Psoas muscle (tissue), 8 donors: ENCODE data around the gene UBL3. TPM values are rescaled to one million over a fixed set of nuclear protein-coding genes. Genes with fewer than 3 reads are reported as not detected.
A peak's percentile ranks its signal among the peaks of the same experiment; 100 is the strongest.

Source experiments
- ATAC-seq, 4 donors: fragments of 200-7000 bp; cut with Tn5 transposase; one replicate each; pipeline ENCODE4 v1.9.1; 2020; ENCODE audit warnings: moderate library complexity in 3 of 4, mild to moderate bottlenecking in 2 of 4
- DNase-seq, 2 donors: peaks; one replicate each; pipeline ENCODE4 v3.0.0-alpha.2; 2020
- H3K27ac ChIP-seq: fragments of 200-600 bp; one replicate; pipeline ENCODE4 v1.8.0; 2022
- H3K27me3 ChIP-seq, 3 donors: fragments of 200-600 bp in 1 of 3; one replicate each; pipeline versions ENCODE4 v1.6.1 to v1.8.0; 2013 to 2022; ENCODE audit warnings: low read length in 2 of 3, mild to moderate bottlenecking in 2 of 3, moderate library complexity in 1 of 3; ENCODE audit not compliant: insufficient read depth in 3 of 3
- H3K36me3 ChIP-seq, 2 donors: fragments of 200-600 bp in 1 of 2; one replicate each; pipeline versions ENCODE4 v1.6.1 to v1.8.0; 2013 to 2022; ENCODE audit warnings: low read depth in 1 of 2, mild to moderate bottlenecking in 1 of 2, moderate library complexity in 1 of 2; ENCODE audit not compliant: insufficient read depth in 1 of 2
- H3K4me1 ChIP-seq: fragments of 200-600 bp; one replicate; pipeline ENCODE4 v1.8.0; 2022
- H3K4me3 ChIP-seq: fragments of 200-600 bp; one replicate; pipeline ENCODE4 v1.8.0; 2022; ENCODE audit warnings: mild to moderate bottlenecking
- H3K9me3 ChIP-seq: fragments of 200-600 bp; one replicate; pipeline ENCODE4 v1.8.0; 2022
- WGBS, 3 donors: extraction: QIAGEN DNeasy Blood & Tissue Kit; methylation state at CpG; one replicate each; pipeline versions ENCODE4 v1.1.6 to v1.1.7; 2013; 5-methylcytosine and 5-hydroxymethylcytosine counted together
- intact Hi-C, 2 donors: fragments of 100-400 bp; cut with DNase I; formaldehyde crosslinking; loops; one replicate each; pipeline versions ENCODE4 v1.11.0 to v1.14.2; 2022
- polyA plus RNA-seq, 3 donors: library from polyadenylated mRNA; stranded (reverse); fragments of 200-250 nt; gene quantifications; one replicate each; pipeline ENCODE4 v1.2.3, GENCODE V29; 2013
- total RNA-seq, 4 donors: library from RNA; stranded (reverse); fragmentation: NEBNext Ultra II Directional in 2 of 4; extraction: Animal tissue kit (Norgen Biotek cat#: 25700) in 2 of 4; gene quantifications; one replicate each; pipeline versions ENCODE4 v1.2.1 to v1.2.4, GENCODE V29; 2021 to 2023
- TF ChIP-seq, protein P1 (sequence below): fragments of 200-600 bp; IDR thresholded peaks from one replicate; pipeline ENCODE4 v1.8.0; 2022; ENCODE audit warnings: antibody characterized with exemption
- donor health status: healthy with polysubstance abuse.
- donor health status: DM: no; HTN: no; CAD: no; lungs with moderate emphysema.
- donor health status: Bipolar disorder and iron deficiency.
- donor health status: healthy.
- donor health status: DM: yes; HTN: yes; CAD: no.
- donor health status: DM: no; HTN: no; CAD: no.
- donor health status: DM: no; HTN: no; CAD: no.
- donor health status: DM: yes; HTN: yes; CAD: no.

Gene UBL3
- total and polyA plus RNA-seq, 7 donors, result 15.7 to 43.8 (median 22.8) TPM

- Histone ChIP-seq H3K4me1 (no peaks in the 10 kb centered on the region), H3K27ac (no peak overlapping the region), H3K36me3 (no peaks in the 10 kb centered on the region), H3K4me3 (no peak overlapping the region), H3K27me3 (peaks cover 0 to 6% (median 0%) of the 10 kb centered on the region in 3 donors), H3K9me3 (no peaks in the 10 kb centered on the region)
- ATAC-seq, result no peak
- 55 to 59% (median 58%) methylated on average over 2 of the region's 2 CpGs for WGBS, 3 donors
- intact Hi-C loops, result no loop called here
- TF ChIP-seq, protein P1, sequence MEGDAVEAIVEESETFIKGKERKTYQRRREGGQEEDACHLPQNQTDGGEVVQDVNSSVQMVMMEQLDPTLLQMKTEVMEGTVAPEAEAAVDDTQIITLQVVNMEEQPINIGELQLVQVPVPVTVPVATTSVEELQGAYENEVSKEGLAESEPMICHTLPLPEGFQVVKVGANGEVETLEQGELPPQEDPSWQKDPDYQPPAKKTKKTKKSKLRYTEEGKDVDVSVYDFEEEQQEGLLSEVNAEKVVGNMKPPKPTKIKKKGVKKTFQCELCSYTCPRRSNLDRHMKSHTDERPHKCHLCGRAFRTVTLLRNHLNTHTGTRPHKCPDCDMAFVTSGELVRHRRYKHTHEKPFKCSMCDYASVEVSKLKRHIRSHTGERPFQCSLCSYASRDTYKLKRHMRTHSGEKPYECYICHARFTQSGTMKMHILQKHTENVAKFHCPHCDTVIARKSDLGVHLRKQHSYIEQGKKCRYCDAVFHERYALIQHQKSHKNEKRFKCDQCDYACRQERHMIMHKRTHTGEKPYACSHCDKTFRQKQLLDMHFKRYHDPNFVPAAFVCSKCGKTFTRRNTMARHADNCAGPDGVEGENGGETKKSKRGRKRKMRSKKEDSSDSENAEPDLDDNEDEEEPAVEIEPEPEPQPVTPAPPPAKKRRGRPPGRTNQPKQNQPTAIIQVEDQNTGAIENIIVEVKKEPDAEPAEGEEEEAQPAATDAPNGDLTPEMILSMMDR, result no peak
- DNase-seq, result no peak
These were observed 27.7 kb upstream of the UBL3 start for GRCh38 chr13:29878101-29878500.

DNA sequence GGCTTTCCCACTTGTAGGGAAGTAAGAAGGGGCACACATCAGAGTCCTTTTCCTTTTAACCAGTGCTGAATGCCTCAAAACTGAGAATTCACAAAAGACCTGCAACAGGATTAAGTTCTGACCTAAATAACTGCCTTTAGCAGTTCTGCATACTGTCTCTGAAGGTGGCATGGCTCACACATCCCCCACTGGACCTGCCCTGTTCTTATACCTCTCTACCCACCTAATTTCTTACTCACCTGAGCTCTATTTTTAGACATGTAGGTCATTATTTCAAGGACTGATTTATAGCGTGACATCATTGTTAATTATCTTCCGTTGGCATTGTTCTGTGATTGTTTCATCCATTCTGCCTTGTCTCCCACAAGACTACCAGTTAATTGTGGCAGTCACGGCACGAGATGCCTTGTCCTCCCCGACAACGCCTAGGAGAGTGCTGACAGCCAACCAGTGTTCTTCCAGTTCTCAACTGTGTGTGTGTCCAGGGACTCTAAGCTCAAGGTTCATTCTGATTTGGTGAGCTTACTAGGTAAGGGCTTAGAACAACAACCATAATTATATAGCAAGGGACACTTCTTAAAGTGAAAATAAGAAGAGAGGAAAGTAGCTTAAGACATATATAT, 27.1 kb upstream of the UBL3 start:
- Histone ChIP-seq H3K27me3 (peaks cover 0 to 6% (median 0%) of the 10 kb centered on the region in 3 donors), H3K4me1 (no peaks in the 10 kb centered on the region), H3K4me3 (no peak overlapping the region), H3K36me3 (no peaks in the 10 kb centered on the region), H3K27ac (no peak overlapping the region), H3K9me3 (no peaks in the 10 kb centered on the region)
- 55 to 62% (median 59%) methylated on average over 6 of the region's 6 CpGs for WGBS, 3 donors
- TF ChIP-seq, protein P1, result no peak
- intact Hi-C loops, result no loop called here
- DNase-seq (no peak), ATAC-seq (no peak)

DNA sequence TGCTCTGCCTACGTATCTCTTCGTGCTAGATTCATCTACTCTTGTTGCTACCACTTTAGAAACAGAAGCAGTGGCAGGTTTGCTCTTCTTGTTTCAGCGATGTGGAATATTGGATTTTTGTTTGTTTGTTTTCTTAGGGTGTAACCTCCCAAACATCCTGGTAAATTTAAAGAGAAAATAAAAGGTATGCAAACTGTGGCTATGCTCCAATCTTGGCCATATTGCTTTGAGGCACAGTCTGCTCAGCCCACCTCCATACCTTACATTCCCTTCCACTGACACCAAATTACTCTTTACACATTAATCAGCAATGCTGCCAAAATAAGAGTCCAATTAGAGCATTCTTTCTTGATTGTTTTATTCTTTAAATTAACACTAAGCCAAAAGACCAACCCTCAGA, 25.2 kb upstream of the UBL3 start:
- H3K27ac ChIP-seq, result no peak overlapping the region
- no peaks in the 10 kb centered on the region for H3K36me3 ChIP-seq
- TF ChIP-seq, protein P1, result no peak
- no peaks in the 10 kb centered on the region for H3K4me1 ChIP-seq
- H3K4me3 ChIP-seq, result no peak overlapping the region
- 53 to 66% (median 59%) methylated on average over 3 of the region's 3 CpGs for WGBS, 3 donors
- intact Hi-C loops, result no loop called here
- DNase-seq, result no peak
- no peaks in the 10 kb centered on the region for H3K9me3 ChIP-seq
- no peak for ATAC-seq
- peaks cover 0 to 6% (median 0%) of the 10 kb centered on the region in 3 donors for H3K27me3 ChIP-seq

GRCh38 chr13:29868581-29868980, 18.2 kb upstream of the UBL3 start:
- ATAC-seq (peak in 1 of 4 donors; percentile 72), DNase-seq (no peak)
- Histone ChIP-seq H3K36me3 (no peaks in the 10 kb centered on the region), H3K27me3 (no peaks in the 10 kb centered on the region), H3K9me3 (no peaks in the 10 kb centered on the region), H3K27ac (no peak overlapping the region), H3K4me1 (no peaks in the 10 kb centered on the region), H3K4me3 (no peak overlapping the region)
- intact Hi-C loops, result no loop called here
- 47 to 64% (median 48%) methylated on average over 7 of the region's 7 CpGs for WGBS, 3 donors
- TF ChIP-seq, protein P1, result no peak

DNA sequence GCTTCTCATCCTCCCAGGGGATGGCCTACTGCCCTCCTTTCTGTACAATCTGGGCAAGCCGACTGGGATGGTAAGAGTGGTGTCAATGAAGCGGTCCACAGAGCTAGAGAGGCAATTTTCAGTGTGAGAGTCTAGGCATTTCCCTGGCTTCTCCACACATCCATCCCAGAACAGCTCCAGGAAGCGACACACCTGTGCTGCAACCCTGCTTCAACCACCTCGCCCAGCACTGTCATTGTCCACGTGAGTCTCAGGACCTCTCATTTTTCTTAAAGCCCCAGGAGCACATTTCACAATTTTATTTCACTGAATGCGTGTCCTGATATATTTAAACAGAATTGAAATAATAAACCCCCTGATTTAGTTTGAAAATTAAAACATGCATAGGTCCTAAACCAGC, 15.5 kb upstream of the UBL3 start:
- Histone ChIP-seq H3K4me1 (no peaks in the 10 kb centered on the region), H3K27me3 (no peaks in the 10 kb centered on the region), H3K27ac (no peak overlapping the region), H3K9me3 (no peaks in the 10 kb centered on the region), H3K36me3 (no peaks in the 10 kb centered on the region), H3K4me3 (no peak overlapping the region)
- ATAC-seq, result no peak
- TF ChIP-seq, protein P1, result no peak
- 70 to 76% (median 71%) methylated on average over 6 of the region's 6 CpGs for whole genome bisulfite sequencing, 3 donors
- intact Hi-C loops, result no loop called here
- no peak for DNase-seq
